Measurements from ENCODE around the gene MAGI2. TPM values are rescaled to one million over a fixed set of nuclear protein-coding genes. Genes with fewer than 3 reads are reported as not detected.

Gene MAGI2
- polyA plus RNA-seq, 3 donors: 0.03 to 0.11 TPM; not detected in 1

GRCh38 chr7:79217976-79218626 is 235.4 kb downstream of the MAGI2 start:
- no peaks in the 10 kb centered on the region for H3K4me1 ChIP-seq (ENCODE audit: control insufficient read depth in 1 of 2, insufficient read depth in 2 of 2, low read length in 2 of 2)
- no peak for DNase-seq
- Mint-ChIP-seq H3K4me1 (no peaks in the 10 kb centered on the region), H3K27ac (no peak overlapping the region), H3K27me3 (ENCODE audit: low read depth in 3 of 3) (no peaks in the 10 kb centered on the region), H3K9me3 (peaks cover 0 to 6% (median 3%) of the 10 kb centered on the region in 7 donors), H3K36me3 (no peaks in the 10 kb centered on the region), H3K4me3 (no peak overlapping the region)
- H3K9ac ChIP-seq (ENCODE audit: insufficient read depth, low read length, poor library complexity, severe bottlenecking): no peak overlapping the region
- intact Hi-C loops (cut with micrococcal nuclease): no loop called here
- H3K9me3 ChIP-seq (replicated peaks in 1 of 2; ENCODE audit: control insufficient read depth in 1 of 2, insufficient read depth in 1 of 2, low read length in 2 of 2): no peaks in the 10 kb centered on the region
- H3K79me2 ChIP-seq (ENCODE audit: insufficient read depth, low read length): no peaks in the 10 kb centered on the region
- no peak overlapping the region for H3K4me2 ChIP-seq (replicated peaks; ENCODE audit: extremely low read depth, low read length, poor library complexity, severe bottlenecking)
- H3K27me3 ChIP-seq (ENCODE audit: control insufficient read depth in 2 of 2, insufficient read depth in 2 of 2, low read length in 2 of 2): no peaks in the 10 kb centered on the region
- no peak for TF ChIP-seq CTCF (IDR thresholded peaks at IDR 0.05)
- no peaks in the 10 kb centered on the region for H4K20me1 ChIP-seq (ENCODE audit: insufficient read depth, low read length)
- no peaks in the 10 kb centered on the region for H3K36me3 ChIP-seq (replicated peaks in 1 of 2; ENCODE audit: control insufficient read depth in 1 of 2, insufficient read depth in 2 of 2, low read length in 2 of 2)
- H3K4me3 ChIP-seq (replicated peaks in 1 of 3; ENCODE audit: low read depth in 2 of 3, low read length in 3 of 3): no peak overlapping the region
- 82% methylated on average over 2 of the region's 5 CpGs for WGBS (ENCODE audit: insufficient coverage)
- no peak overlapping the region for H3K27ac ChIP-seq (ENCODE audit: low read depth in 1 of 2, low read length in 2 of 2)
- no peak overlapping the region for H2AFZ ChIP-seq (ENCODE audit: insufficient read depth, low read depth, low read length, poor library complexity, severe bottlenecking)

GRCh38 chr7:79217468-79217867 is 236.0 kb downstream of the MAGI2 start:
- no peaks in the 10 kb centered on the region for H3K9me3 ChIP-seq (replicated peaks in 1 of 2; ENCODE audit: control insufficient read depth in 1 of 2, insufficient read depth in 1 of 2, low read length in 2 of 2)
- Mint-ChIP-seq H3K27ac (no peak overlapping the region), H3K4me3 (no peak overlapping the region), H3K36me3 (no peaks in the 10 kb centered on the region), H3K27me3 (ENCODE audit: low read depth in 3 of 3) (no peaks in the 10 kb centered on the region), H3K4me1 (no peaks in the 10 kb centered on the region), H3K9me3 (peaks cover 0 to 3% (median 0%) of the 10 kb centered on the region in 7 donors)
- no peak overlapping the region for H3K9ac ChIP-seq (ENCODE audit: insufficient read depth, low read length, poor library complexity, severe bottlenecking)
- H3K4me3 ChIP-seq (replicated peaks in 1 of 3; ENCODE audit: low read depth in 2 of 3, low read length in 3 of 3): no peak overlapping the region
- no peaks in the 10 kb centered on the region for H3K79me2 ChIP-seq (ENCODE audit: insufficient read depth, low read length)
- no peak overlapping the region for H3K27ac ChIP-seq (ENCODE audit: low read depth in 1 of 2, low read length in 2 of 2)
- no peaks in the 10 kb centered on the region for H3K27me3 ChIP-seq (ENCODE audit: control insufficient read depth in 2 of 2, insufficient read depth in 2 of 2, low read length in 2 of 2)
- no peak overlapping the region for H3K4me2 ChIP-seq (replicated peaks; ENCODE audit: extremely low read depth, low read length, poor library complexity, severe bottlenecking)
- no peak for DNase-seq
- no peaks in the 10 kb centered on the region for H3K4me1 ChIP-seq (ENCODE audit: control insufficient read depth in 1 of 2, insufficient read depth in 2 of 2, low read length in 2 of 2)
- H2AFZ ChIP-seq (ENCODE audit: insufficient read depth, low read depth, low read length, poor library complexity, severe bottlenecking): no peak overlapping the region
- no peak for TF ChIP-seq CTCF (IDR thresholded peaks at IDR 0.05)
- no peaks in the 10 kb centered on the region for H3K36me3 ChIP-seq (replicated peaks in 1 of 2; ENCODE audit: control insufficient read depth in 1 of 2, insufficient read depth in 2 of 2, low read length in 2 of 2)
- H4K20me1 ChIP-seq (ENCODE audit: insufficient read depth, low read length): no peaks in the 10 kb centered on the region
- intact Hi-C loops (cut with micrococcal nuclease): no loop called here

All from CD14-positive monocyte (primary cell).